NT2/D1 (cell line): ENCODE measurements around the gene TRPV4.

Experiments used
- SUZ12 ChIP-seq: IDR thresholded peaks from 2 replicates; pipeline ENCODE4 v1.6.1; 2011; ENCODE audit not compliant: insufficient read length, insufficient read depth; ENCODE audit errors: extremely low read depth
- YY1 ChIP-seq: IDR thresholded peaks from 2 replicates; pipeline ENCODE4 v1.6.1; 2011; ENCODE audit not compliant: insufficient read length, insufficient read depth
- ZNF274 ChIP-seq: IDR thresholded peaks from 2 replicates; pipeline ENCODE4 v1.6.1; 2011; ENCODE audit warnings: mild to moderate bottlenecking, low read depth, low read length

DNA sequence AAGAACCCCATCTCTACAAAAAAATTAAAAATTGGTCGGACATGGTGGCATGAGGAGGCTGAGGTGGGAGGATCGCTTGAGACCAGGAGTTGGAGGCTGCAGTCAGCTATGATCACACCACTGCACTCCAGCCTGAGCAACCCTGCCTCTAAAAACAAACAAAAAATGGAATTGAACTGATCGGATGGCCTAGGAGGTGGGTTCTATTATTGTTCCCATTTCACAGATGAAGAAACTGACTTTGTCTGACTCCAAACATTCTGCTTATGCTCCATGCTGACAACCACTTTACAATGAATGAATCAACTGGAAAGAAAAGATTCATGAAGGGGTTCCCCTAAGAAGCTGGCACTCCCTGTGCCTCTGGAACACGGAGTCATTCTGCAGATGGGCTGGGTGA, 47.3 kb downstream of the TRPV4 start:
- no peak for TF ChIP-seq ZNF274
- TF ChIP-seq SUZ12 = no peak
- TF ChIP-seq YY1 = no peak
